ENCODE data around the gene MICAL2. TPM values are rescaled to one million over a fixed set of nuclear protein-coding genes. Genes with fewer than 3 reads are reported as not detected.

MICAL2 gene
- total and polyA plus RNA-seq, 8 donors = 4.8 to 38.8 (median 26.5) TPM

DNA sequence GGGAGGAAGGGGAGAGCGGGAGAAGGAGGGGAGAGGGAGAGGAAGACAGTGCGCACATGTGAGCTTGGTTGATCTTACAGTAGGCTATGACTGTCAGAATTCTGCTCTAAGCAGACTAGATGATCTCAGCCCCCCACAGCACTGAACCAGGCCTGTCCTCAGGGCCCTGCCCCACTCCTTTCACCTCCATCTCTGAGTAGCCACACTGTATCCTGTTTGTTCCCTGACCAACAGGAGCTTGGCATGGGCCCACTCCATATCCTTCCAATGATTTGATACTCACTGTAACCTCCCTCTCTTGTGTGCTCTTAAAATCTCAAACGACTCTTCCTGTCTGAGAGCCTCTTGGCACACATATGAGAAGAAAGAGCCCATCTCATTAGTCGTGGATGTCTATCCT, 180.9 kb downstream of the MICAL2 start:
- Histone ChIP-seq H3K36me3 (no peaks in the 10 kb centered on the region), H3K4me3 (no peak overlapping the region), H3K27ac (no peak overlapping the region), H3K27me3 (no peaks in the 10 kb centered on the region), H3K9me3 (no peaks in the 10 kb centered on the region), H3K4me1 (no peaks in the 10 kb centered on the region)
- FAIRE-seq = no peak
- 74 to 75% methylated on average over 4 of the region's 4 CpGs for WGBS, 2 donors
- TF ChIP-seq, protein P1, sequence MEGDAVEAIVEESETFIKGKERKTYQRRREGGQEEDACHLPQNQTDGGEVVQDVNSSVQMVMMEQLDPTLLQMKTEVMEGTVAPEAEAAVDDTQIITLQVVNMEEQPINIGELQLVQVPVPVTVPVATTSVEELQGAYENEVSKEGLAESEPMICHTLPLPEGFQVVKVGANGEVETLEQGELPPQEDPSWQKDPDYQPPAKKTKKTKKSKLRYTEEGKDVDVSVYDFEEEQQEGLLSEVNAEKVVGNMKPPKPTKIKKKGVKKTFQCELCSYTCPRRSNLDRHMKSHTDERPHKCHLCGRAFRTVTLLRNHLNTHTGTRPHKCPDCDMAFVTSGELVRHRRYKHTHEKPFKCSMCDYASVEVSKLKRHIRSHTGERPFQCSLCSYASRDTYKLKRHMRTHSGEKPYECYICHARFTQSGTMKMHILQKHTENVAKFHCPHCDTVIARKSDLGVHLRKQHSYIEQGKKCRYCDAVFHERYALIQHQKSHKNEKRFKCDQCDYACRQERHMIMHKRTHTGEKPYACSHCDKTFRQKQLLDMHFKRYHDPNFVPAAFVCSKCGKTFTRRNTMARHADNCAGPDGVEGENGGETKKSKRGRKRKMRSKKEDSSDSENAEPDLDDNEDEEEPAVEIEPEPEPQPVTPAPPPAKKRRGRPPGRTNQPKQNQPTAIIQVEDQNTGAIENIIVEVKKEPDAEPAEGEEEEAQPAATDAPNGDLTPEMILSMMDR (IDR thresholded peaks at IDR 0.05) = no peak
- intact Hi-C loops (cut with DNase I) = loop anchor here in 1 of 3 donors (5.0 kb wide), 1 partner anchor 239 kb away; no protein-coding TSS in a partner anchor
- ATAC-seq = no peak
- no peak for DNase-seq

DNA sequence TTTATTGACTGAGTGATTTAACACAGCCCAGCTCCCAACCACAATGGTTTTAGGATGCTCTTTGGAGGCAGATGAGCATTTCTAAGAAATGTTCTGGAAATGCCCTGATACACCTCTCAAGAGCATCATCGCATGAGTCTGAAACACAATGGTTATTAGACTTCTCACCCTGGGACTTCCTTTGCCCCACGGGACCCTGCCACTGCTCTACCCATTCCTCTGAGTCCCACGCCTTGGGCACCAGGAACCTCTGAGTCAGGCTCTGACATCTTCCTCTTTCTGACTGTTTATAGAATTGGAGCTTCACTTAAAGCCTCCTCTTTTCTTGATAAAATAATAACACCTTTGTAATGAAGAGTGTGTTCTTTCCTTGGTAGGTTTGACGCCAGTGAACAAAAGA, 181.4 kb downstream of the MICAL2 start:
- intact Hi-C loops (cut with DNase I) = loop anchor here in 1 of 3 donors (5.0 kb wide), 1 partner anchor 239 kb away; no protein-coding TSS in a partner anchor
- no peaks in the 10 kb centered on the region for H3K36me3 ChIP-seq
- H3K4me3 ChIP-seq = no peak overlapping the region
- DNase-seq (no peak), FAIRE-seq (no peak), ATAC-seq (no peak)
- TF ChIP-seq, protein P1 (IDR thresholded peaks at IDR 0.05) = no peak
- 89 to 95% methylated on average over 4 of the region's 4 CpGs for WGBS, 2 donors
- no peaks in the 10 kb centered on the region for H3K4me1 ChIP-seq
- no peaks in the 10 kb centered on the region for H3K27me3 ChIP-seq
- no peak overlapping the region for H3K27ac ChIP-seq
- no peaks in the 10 kb centered on the region for H3K9me3 ChIP-seq

DNA sequence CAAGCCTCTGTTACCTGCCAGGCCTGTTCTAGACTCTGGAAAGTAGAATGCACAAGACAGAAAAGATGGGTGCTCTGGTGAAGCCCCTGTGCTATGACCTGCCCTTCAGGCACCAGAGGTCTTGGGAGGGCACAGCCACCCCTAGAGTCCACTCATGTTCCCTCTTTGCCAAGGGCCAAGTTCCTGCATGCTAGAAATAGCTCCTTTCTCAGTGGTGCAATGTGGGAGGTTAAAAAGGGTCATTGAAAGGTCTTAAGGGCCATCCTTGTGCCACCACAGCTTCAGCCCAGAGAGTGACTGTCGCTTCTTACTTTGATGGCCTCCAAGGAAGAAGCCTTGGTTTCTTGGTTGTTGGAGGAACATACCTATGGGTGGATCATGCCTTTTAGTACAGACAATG, 182.4 kb downstream of the MICAL2 start:
- no peaks in the 10 kb centered on the region for H3K4me1 ChIP-seq
- intact Hi-C loops (cut with DNase I) = loop anchor here in 1 of 3 donors (5.0 kb wide), 1 partner anchor 240 kb away; no protein-coding TSS in a partner anchor
- no peak for FAIRE-seq

DNA sequence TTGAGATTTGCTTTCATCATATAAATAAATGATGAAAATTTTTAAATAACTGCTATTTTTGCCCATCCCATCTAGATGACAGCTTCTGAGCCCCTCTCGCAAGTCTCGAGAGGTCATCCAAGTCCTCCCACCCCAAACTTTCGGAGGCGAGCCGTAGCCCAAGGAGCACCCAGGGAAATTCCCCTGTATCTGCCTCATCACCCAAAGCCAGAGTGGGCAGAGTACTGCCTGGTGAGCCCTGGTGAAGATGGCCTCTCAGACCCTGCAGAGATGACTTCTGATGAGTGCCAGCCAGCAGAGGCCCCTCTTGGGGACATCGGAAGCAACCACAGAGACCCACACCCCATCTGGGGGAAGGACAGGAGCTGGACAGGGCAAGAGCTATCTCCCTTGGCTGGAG, 183.1 kb downstream of the MICAL2 start:
- ATAC-seq = no peak
- no peak for DNase-seq
- Histone ChIP-seq H3K9me3 (no peaks in the 10 kb centered on the region), H3K36me3 (no peaks in the 10 kb centered on the region), H3K4me1 (no peaks in the 10 kb centered on the region), H3K27me3 (no peaks in the 10 kb centered on the region), H3K27ac (no peak overlapping the region), H3K4me3 (no peak overlapping the region)
- TF ChIP-seq, protein P1 (IDR thresholded peaks at IDR 0.05) = no peak
- no peak for FAIRE-seq
- 88 to 89% methylated on average over 6 of the region's 6 CpGs for WGBS, 2 donors
- intact Hi-C loops (cut with DNase I) = loop anchor here in 1 of 3 donors (5.0 kb wide), 1 partner anchor 241 kb away; no protein-coding TSS in a partner anchor

More for the DNA sequence above, 182.4 kb downstream of the MICAL2 start:
- WGBS, 2 donors = 96 to 98% methylated on average over 1 of the region's 1 CpG
- Histone ChIP-seq H3K36me3 (no peaks in the 10 kb centered on the region), H3K27ac (no peak overlapping the region), H3K4me3 (no peak overlapping the region), H3K9me3 (no peaks in the 10 kb centered on the region), H3K27me3 (no peaks in the 10 kb centered on the region)
- ATAC-seq = no peak
- DNase-seq = no peak
- TF ChIP-seq, protein P1 (IDR thresholded peaks at IDR 0.05) = no peak

DNA sequence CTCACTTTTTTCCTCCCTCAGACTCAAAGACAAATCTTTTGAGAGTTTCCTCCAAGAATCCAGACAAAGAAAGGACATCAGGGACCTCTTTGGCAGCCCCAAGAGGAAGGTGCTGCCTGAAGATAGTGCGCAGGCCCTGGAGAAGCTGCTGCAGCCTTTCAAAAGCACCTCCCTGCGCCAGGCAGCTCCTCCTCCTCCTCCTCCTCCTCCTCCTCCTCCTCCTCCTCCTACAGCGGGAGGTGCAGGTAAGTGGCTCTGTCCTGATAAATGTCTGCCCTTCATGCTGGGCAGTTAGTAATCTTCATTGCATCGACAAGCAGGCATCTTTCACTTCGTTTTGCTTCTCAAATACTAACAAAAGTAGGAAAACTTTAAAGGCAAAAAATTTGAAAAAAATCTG, 184.2 kb downstream of the MICAL2 start:
- H3K27ac ChIP-seq = no peak overlapping the region
- no peaks in the 10 kb centered on the region for H3K27me3 ChIP-seq
- H3K9me3 ChIP-seq = no peaks in the 10 kb centered on the region
- ATAC-seq (no peak), FAIRE-seq (no peak), DNase-seq (no peak)
- 77 to 81% methylated on average over 4 to 5 of the region's 5 CpGs for WGBS, 2 donors
- no peak overlapping the region for H3K4me3 ChIP-seq
- TF ChIP-seq, protein P1 (IDR thresholded peaks at IDR 0.05) = no peak
- no peaks in the 10 kb centered on the region for H3K36me3 ChIP-seq
- intact Hi-C loops (cut with DNase I) = loop anchor here in 1 of 3 donors (5.0 kb wide), 1 partner anchor 242 kb away; no protein-coding TSS in a partner anchor
- H3K4me1 ChIP-seq = no peaks in the 10 kb centered on the region
